ENCODE measurements around the gene PRKN.
"Not testable (repeated sequence)": the region's sequence is repeated elsewhere in the genome, so short reads cannot be mapped to it uniquely, and the experiment has no call there.

The PRKN gene

GRCh38 chr6:161837854-161838253 lies 889.7 kb downstream of the PRKN start:
- DNase-seq (ENCODE audit: insufficient read length, low spot score) (no peak), FAIRE-seq (no peak)

GRCh38 chr6:161837449-161837735 lies 890.2 kb downstream of the PRKN start:
- no peak for FAIRE-seq
- DNase-seq (ENCODE audit: insufficient read length, low spot score): no peak

GRCh38 chr6:161836643-161837448 lies 890.7 kb downstream of the PRKN start:
- no peak for FAIRE-seq
- no peak for DNase-seq (ENCODE audit: insufficient read length, low spot score)

GRCh38 chr6:161835500-161836215 lies 891.9 kb downstream of the PRKN start:
- FAIRE-seq: no peak
- DNase-seq (ENCODE audit: insufficient read length, low spot score): no peak

- no peak for DNase-seq (ENCODE audit: insufficient read length, low spot score)
- FAIRE-seq: no peak
Observed at GRCh38 chr6:161834426-161834825, 893.1 kb downstream of the PRKN start.

GRCh38 chr6:161833099-161833860 lies 894.3 kb downstream of the PRKN start:
- no peak for FAIRE-seq

GRCh38 chr6:161832622-161833021 lies 894.9 kb downstream of the PRKN start:
- no peak for DNase-seq (ENCODE audit: insufficient read length, low spot score)
- no peak for FAIRE-seq

More at GRCh38 chr6:161833099-161833860, 894.3 kb downstream of the PRKN start:
- DNase-seq (ENCODE audit: insufficient read length, low spot score): no peak

- DNase-seq (ENCODE audit: insufficient read length, low spot score): no peak
- no peak for FAIRE-seq
Observed at GRCh38 chr6:161830866-161831616, 896.5 kb downstream of the PRKN start.

- no peak for FAIRE-seq
- DNase-seq (ENCODE audit: insufficient read length, low spot score): no peak
Observed at GRCh38 chr6:161829291-161829729, 898.3 kb downstream of the PRKN start.

- DNase-seq (ENCODE audit: insufficient read length, low spot score) (no peak), FAIRE-seq (no peak)
Observed at GRCh38 chr6:161828355-161828754, 899.2 kb downstream of the PRKN start.

GRCh38 chr6:161826512-161826911 lies 901.1 kb downstream of the PRKN start:
- FAIRE-seq (no peak), DNase-seq (ENCODE audit: insufficient read length, low spot score) (no peak)

GRCh38 chr6:161822204-161822603 lies 905.4 kb downstream of the PRKN start:
- DNase-seq (ENCODE audit: insufficient read length, low spot score); FAIRE-seq: not testable (repeated sequence)

GRCh38 chr6:161817881-161818280 lies 909.7 kb downstream of the PRKN start:
- no peak for FAIRE-seq

GRCh38 chr6:161815965-161816364 lies 911.6 kb downstream of the PRKN start:
- no peak for DNase-seq (ENCODE audit: insufficient read length, low spot score)
- FAIRE-seq: no peak

More at GRCh38 chr6:161817881-161818280, 909.7 kb downstream of the PRKN start:
- no peak for DNase-seq (ENCODE audit: insufficient read length, low spot score)

GRCh38 chr6:161813156-161813555 lies 914.4 kb downstream of the PRKN start:
- FAIRE-seq (no peak), DNase-seq (ENCODE audit: insufficient read length, low spot score) (no peak)

- FAIRE-seq: no peak
- DNase-seq (ENCODE audit: insufficient read length, low spot score): no peak
Observed at GRCh38 chr6:161809971-161810370, 917.6 kb downstream of the PRKN start.

- DNase-seq (ENCODE audit: insufficient read length, low spot score) (no peak), FAIRE-seq (no peak)
Observed at GRCh38 chr6:161804838-161805237, 922.7 kb downstream of the PRKN start.

GRCh38 chr6:161803131-161803530 lies 924.4 kb downstream of the PRKN start:
- no peak for FAIRE-seq
- no peak for DNase-seq (ENCODE audit: insufficient read length, low spot score)

- FAIRE-seq (no peak), DNase-seq (ENCODE audit: insufficient read length, low spot score) (no peak)
Observed at GRCh38 chr6:161802231-161802630, 925.3 kb downstream of the PRKN start.

- no peak for FAIRE-seq
- DNase-seq (ENCODE audit: insufficient read length, low spot score): no peak
Observed at GRCh38 chr6:161798844-161799394, 928.6 kb downstream of the PRKN start.
